Breast epithelium (tissue), 4 donors: ENCODE results near the gene SDC3. TPM values are rescaled to one million over a fixed set of nuclear protein-coding genes. Genes with fewer than 3 reads are reported as not detected.

Experiments
- DNase-seq, 2 donors: peaks; one replicate each; pipeline ENCODE4 v3.0.0-alpha.2; 2019; ENCODE audit warnings: low spot score in 2 of 2
- H3K27ac ChIP-seq, 2 donors: fragments of 200-600 bp; sonication (generic) in 1 of 2; one replicate each; pipeline ENCODE4 v1.5.1; 2016 to 2019; ENCODE audit warnings: mild to moderate bottlenecking in 1 of 2
- H3K27me3 ChIP-seq, 2 donors: fragments of 200-600 bp; sonication (generic) in 1 of 2; one replicate each; pipeline versions ENCODE4 v1.5.1 to v1.6.0; 2017 to 2019; ENCODE audit warnings: control low read depth in 1 of 2, mild to moderate bottlenecking in 1 of 2
- H3K36me3 ChIP-seq: fragments of 200-600 bp; one replicate; pipeline ENCODE4 v1.5.1; 2019
- H3K4me1 ChIP-seq, 2 donors: fragments of 200-600 bp; sonication (generic); one replicate each; pipeline ENCODE4 v1.5.1; 2016 to 2019; ENCODE audit warnings: control low read depth in 1 of 2
- H3K4me3 ChIP-seq, 3 donors: fragments of 200-600 bp; sonication (generic); 1 replicate in 2 of 3; 2 replicates in 1 of 3; pipeline ENCODE4 v1.5.1; 2016 to 2019; ENCODE audit warnings: mild to moderate bottlenecking in 3 of 3, moderate library complexity in 2 of 3
- H3K9me3 ChIP-seq, 2 donors: fragments of 200-600 bp; sonication (generic) in 1 of 2; one replicate each; pipeline ENCODE4 v1.5.1; 2016 to 2019; ENCODE audit warnings: control low read depth in 1 of 2
- POLR2A ChIP-seq: fragments of 450-650 bp; IDR thresholded peaks from one replicate; pipeline ENCODE4 v1.6.1; 2016; ENCODE audit warnings: antibody characterized with exemption, mild to moderate bottlenecking, moderate library complexity
- POLR2AphosphoS5 ChIP-seq, 3 donors: sonication (generic); formaldehyde crosslinking; IDR thresholded peaks; one replicate each; pipeline ENCODE4 v1.6.1; 2017; ENCODE audit warnings: antibody characterized with exemption in 3 of 3
- intact Hi-C: fragments of 100-400 bp; cut with DNase I; formaldehyde crosslinking; loops from one replicate; pipeline ENCODE4 v1.15.1; 2023; ENCODE audit warnings: low total_unique reads
- total RNA-seq, 3 donors: library from RNA; depleted of rRNA; stranded (reverse); fragments of >200 nt; gene quantifications; one replicate each; pipeline ENCODE4 v1.1.0, GENCODE V29; 2016
- TF ChIP-seq, protein P1 (sequence below), 3 donors: fragments of 450-650 bp; IDR thresholded peaks; one replicate each; pipeline ENCODE4 v1.5.1; 2016 to 2017; ENCODE audit warnings: antibody characterized with exemption in 3 of 3, mild to moderate bottlenecking in 3 of 3, moderate library complexity in 3 of 3

Gene SDC3
- total RNA-seq, 3 donors from 2014 or later, result 16.5 to 37.8 (median 26.2) TPM

DNA sequence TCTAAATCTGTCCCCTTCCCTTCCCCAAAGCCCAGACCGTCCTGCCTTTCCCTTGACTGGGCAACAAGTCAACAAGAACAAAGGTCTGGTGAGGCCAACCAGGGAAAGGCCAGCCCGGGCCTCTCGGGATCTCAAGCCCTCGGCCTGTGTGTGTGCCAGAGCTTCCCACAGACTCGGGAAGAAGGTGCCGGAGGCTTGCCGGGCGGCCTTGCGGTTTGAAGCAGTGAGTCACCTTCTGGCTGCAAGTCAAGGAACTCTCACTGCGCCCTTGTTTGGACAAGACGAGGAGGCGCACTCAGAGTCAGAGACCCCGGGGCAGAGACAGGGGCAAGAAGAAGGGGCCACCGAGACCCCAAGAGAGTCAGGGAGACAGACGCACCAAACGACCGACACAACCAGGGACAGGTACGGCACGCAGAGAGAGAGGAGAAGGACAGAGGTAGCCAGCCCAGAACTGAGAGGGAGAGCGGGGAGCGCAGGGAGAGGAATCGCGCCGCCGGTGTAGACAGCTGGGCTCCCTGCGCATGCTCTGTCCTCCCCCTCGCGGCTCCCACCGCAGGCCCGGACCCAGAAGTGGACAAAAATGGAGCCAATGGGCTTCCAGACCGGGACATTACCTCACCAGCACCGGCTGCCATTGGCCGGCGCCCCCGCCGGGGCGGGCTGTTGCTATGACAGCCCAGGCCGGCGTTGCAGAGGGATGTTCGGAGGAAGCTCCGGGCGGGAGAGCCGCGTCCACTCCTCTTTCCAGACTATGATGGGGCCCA, 84.4 kb downstream of the SDC3 start:
- peak; percentile 98 to 99 for DNase-seq
- peaks cover 6 to 16% of the 10 kb centered on the region in 2 donors for H3K4me1 ChIP-seq
- no peaks in the 10 kb centered on the region for H3K9me3 ChIP-seq
- intact Hi-C loops, result no loop called here
- H3K4me3 ChIP-seq, result peak overlapping the region; percentile 29 to 64 (median 48)
- H3K36me3 ChIP-seq, result no peaks in the 10 kb centered on the region
- H3K27ac ChIP-seq, result peak overlapping the region; percentile 97 to 98
- peak; percentile 80 for TF ChIP-seq POLR2A
- TF ChIP-seq, protein P1, sequence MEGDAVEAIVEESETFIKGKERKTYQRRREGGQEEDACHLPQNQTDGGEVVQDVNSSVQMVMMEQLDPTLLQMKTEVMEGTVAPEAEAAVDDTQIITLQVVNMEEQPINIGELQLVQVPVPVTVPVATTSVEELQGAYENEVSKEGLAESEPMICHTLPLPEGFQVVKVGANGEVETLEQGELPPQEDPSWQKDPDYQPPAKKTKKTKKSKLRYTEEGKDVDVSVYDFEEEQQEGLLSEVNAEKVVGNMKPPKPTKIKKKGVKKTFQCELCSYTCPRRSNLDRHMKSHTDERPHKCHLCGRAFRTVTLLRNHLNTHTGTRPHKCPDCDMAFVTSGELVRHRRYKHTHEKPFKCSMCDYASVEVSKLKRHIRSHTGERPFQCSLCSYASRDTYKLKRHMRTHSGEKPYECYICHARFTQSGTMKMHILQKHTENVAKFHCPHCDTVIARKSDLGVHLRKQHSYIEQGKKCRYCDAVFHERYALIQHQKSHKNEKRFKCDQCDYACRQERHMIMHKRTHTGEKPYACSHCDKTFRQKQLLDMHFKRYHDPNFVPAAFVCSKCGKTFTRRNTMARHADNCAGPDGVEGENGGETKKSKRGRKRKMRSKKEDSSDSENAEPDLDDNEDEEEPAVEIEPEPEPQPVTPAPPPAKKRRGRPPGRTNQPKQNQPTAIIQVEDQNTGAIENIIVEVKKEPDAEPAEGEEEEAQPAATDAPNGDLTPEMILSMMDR (IDR thresholded peaks at IDR 0.05), result no peak
- TF ChIP-seq POLR2AphosphoS5 (IDR thresholded peaks at IDR 0.05), result peak; percentile 87 to 98 (median 87)
- H3K27me3 ChIP-seq, result no peaks in the 10 kb centered on the region

DNA sequence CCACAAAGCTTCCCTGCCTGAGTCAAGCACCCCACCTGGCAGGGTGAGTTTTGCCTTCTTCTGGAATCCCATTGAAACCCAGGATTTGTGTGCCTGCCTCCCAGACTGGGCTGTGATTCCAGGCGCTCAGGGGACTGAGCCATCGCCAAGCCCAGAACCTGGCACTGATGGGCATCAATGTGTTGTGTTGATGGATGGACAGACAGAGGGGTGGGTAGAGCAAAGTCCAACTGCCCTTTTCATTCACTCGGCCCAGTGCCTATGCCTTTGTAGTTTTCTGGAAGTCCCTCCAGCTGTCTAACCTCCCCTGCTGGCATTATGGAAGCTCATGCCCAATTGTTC, 85.0 kb downstream of the SDC3 start:
- H3K36me3 ChIP-seq, result no peaks in the 10 kb centered on the region
- intact Hi-C loops, result no loop called here
- DNase-seq, result no peak
- no peaks in the 10 kb centered on the region for H3K27me3 ChIP-seq
- H3K27ac ChIP-seq, result peak overlapping the region; percentile 97 to 98
- peak overlapping the region; percentile 29 to 64 (median 48) for H3K4me3 ChIP-seq
- H3K4me1 ChIP-seq, result peaks cover 6 to 16% of the 10 kb centered on the region in 2 donors
- TF ChIP-seq POLR2AphosphoS5 (IDR thresholded peaks at IDR 0.05), result no peak
- TF ChIP-seq, protein P1 (IDR thresholded peaks at IDR 0.05), result no peak
- TF ChIP-seq POLR2A, result no peak
- no peaks in the 10 kb centered on the region for H3K9me3 ChIP-seq

DNA sequence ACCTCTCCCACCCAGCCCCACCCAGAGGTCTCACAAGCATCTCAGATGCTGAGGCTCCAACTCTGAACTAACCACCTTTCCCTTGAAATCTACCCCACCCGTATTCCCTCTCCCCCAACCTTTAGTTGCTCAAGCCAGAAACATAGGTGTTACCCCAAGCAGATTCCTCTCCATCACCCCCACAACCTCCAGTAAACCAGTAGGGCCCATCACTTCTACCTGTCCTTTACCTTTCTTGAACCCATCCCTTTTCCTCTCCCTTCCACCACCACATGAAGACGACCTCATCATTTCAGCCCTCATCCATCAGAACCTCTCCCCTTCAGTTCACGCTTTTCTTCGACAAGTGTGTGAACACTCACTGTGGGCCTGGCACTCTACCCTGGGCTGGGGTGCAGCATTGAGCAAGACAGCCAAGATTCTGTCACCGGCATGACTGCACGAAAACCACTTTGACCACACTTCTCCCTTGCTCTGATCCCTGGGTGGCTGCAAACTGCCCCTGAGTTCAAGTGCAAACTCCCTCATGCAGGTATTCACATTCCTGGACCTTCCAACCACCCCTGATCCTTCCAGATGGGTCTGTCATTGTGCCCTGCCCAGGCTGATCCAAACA, 85.5 kb downstream of the SDC3 start:
- H3K27me3 ChIP-seq, result no peaks in the 10 kb centered on the region
- H3K9me3 ChIP-seq, result no peaks in the 10 kb centered on the region
- peaks cover 6 to 16% of the 10 kb centered on the region in 2 donors for H3K4me1 ChIP-seq
- DNase-seq, result peak in 1 of 2 donors; percentile 60
- H3K36me3 ChIP-seq, result no peaks in the 10 kb centered on the region
- H3K27ac ChIP-seq, result peak overlapping the region; percentile 97 to 98
- H3K4me3 ChIP-seq, result peak overlapping the region in 1 of 3 donors; percentile 48
- intact Hi-C loops, result no loop called here
- no peak for TF ChIP-seq POLR2AphosphoS5 (IDR thresholded peaks at IDR 0.05)
- no peak for TF ChIP-seq POLR2A
- TF ChIP-seq, protein P1 (IDR thresholded peaks at IDR 0.05), result no peak

DNA sequence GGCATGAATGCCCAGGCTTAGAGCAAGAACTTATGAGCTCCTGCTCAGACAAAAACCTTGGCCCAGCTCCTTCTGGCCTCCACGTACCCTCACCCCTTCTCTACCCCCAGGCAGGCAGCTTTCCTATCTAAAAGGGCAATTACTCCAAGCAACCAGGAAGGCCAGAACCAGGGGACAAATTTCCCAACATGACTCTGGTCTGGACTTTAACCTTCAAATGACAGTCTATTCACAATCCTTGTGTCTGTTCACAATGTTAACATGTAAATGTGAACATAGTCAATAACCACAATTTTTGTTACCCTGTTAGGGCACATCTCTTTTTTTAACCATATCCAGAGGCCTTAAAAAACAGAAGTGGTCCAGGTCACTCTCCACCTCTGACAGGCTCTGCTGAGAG, 86.6 kb downstream of the SDC3 start:
- Histone ChIP-seq H3K36me3 (no peaks in the 10 kb centered on the region), H3K4me1 (peaks cover 7 to 16% of the 10 kb centered on the region in 2 donors), H3K27me3 (no peaks in the 10 kb centered on the region), H3K9me3 (no peaks in the 10 kb centered on the region), H3K27ac (peak overlapping the region; percentile 41 to 98), H3K4me3 (no peak overlapping the region)
- DNase-seq, result no peak
- intact Hi-C loops, result no loop called here
- no peak for TF ChIP-seq POLR2A
- TF ChIP-seq, protein P1 (IDR thresholded peaks at IDR 0.05), result no peak
- no peak for TF ChIP-seq POLR2AphosphoS5 (IDR thresholded peaks at IDR 0.05)

DNA sequence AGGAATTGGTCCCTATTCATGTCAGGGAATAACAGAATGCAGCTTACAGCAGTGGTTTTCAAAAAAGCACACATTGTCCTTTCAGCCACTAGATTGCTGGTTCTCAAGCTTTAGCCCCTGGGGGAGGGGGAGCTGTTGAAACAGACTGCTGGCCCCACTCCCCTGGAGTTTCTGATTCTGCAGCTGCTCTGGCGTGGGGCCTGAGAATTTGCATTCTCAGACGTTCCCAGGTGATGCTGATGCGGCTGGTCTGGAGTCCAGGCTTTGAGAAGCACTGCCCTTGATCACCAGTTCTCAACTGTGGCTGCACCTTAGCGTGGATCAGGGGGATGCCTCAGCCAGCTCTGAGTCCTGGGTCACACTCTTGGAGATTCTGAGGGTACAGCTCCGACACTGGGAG, 88.3 kb downstream of the SDC3 start:
- no peaks in the 10 kb centered on the region for H3K27me3 ChIP-seq
- no peaks in the 10 kb centered on the region for H3K36me3 ChIP-seq
- no peaks in the 10 kb centered on the region for H3K9me3 ChIP-seq
- intact Hi-C loops, result no loop called here
- no peak overlapping the region for H3K27ac ChIP-seq
- DNase-seq, result no peak
- TF ChIP-seq, protein P1 (IDR thresholded peaks at IDR 0.05), result no peak
- no peak for TF ChIP-seq POLR2AphosphoS5 (IDR thresholded peaks at IDR 0.05)
- TF ChIP-seq POLR2A, result no peak
- H3K4me3 ChIP-seq, result no peak overlapping the region
- H3K4me1 ChIP-seq, result peaks cover 13 to 24% of the 10 kb centered on the region in 2 donors
